GM23248 (cell line): ENCODE measurements around the gene HMOX1.

Experiments
- EZH2 ChIP-seq: fragments of 200-600 bp; sonication (generic); IDR thresholded peaks from 2 replicates; pipeline ENCODE4 v1.6.1; 2018; ENCODE audit warnings: antibody characterized with exemption, mild to moderate bottlenecking; ENCODE audit not compliant: insufficient read depth, poor library complexity, severe bottlenecking
- EZH2phosphoT487 ChIP-seq: fragments of 200-600 bp; sonication (generic); IDR thresholded peaks from 2 replicates; pipeline ENCODE4 v1.6.1; 2018; ENCODE audit warnings: antibody characterized with exemption, moderate library complexity, mild to moderate bottlenecking, low read depth; ENCODE audit not compliant: insufficient read depth

DNA sequence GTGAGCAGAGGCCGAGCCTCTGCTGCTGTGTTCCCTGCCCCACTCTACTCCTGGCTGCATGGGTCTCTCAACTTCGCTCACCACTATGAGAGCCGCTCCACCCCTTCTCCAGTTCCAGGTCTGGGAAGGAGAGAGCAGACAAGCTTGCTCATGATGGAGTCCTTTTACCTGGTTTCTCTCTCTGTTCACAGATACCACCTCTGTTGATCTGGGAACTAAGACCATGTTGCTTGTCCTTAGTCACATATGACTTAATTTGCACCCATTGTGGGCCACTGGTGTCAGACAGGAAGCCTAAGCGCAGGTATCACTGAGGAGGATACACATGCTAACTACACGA, 45.9 kb downstream of the HMOX1 start:
- TF ChIP-seq EZH2 (no peak), EZH2phosphoT487 (no peak)
